K562 (cell line): ENCODE results near the gene WDPCP. TPM values are rescaled to one million over a fixed set of nuclear protein-coding genes. Genes with fewer than 3 reads are reported as not detected.

Experiments
- BCL6 ChIP-seq: fragments of 250-450 bp; sonication (Bioruptor Pico); IDR thresholded peaks from 2 replicates; pipeline ENCODE4 v1.4.0; 2020
- CBFA2T3 ChIP-seq: fragments of 450-650 bp; IDR thresholded peaks from 2 replicates; pipeline ENCODE4 v1.6.1; 2017
- CHD7 ChIP-seq: fragments of 200-600 bp; sonication (generic); IDR thresholded peaks from one replicate; pipeline ENCODE4 v1.6.1; 2012; ENCODE audit warnings: mild to moderate bottlenecking, low read depth, low read length, inconsistent platforms
- DNMT1 ChIP-seq: fragments of 450-650 bp; IDR thresholded peaks from 2 replicates; pipeline ENCODE4 v1.6.1; 2016; ENCODE audit warnings: antibody characterized with exemption, mild to moderate bottlenecking
- HDAC2 ChIP-seq: fragments of 450-650 bp; IDR thresholded peaks from 2 replicates; pipeline ENCODE4 v1.6.1; 2016; ENCODE audit warnings: mild to moderate bottlenecking
- MCM3 ChIP-seq: fragments of 450-650 bp; IDR thresholded peaks from 2 replicates; pipeline ENCODE4 v1.6.1; 2016
- MTA3 ChIP-seq: fragments of 450-650 bp; formaldehyde crosslinking; IDR thresholded peaks from 2 replicates; pipeline ENCODE4 v1.6.1; 2017; ENCODE audit warnings: mild to moderate bottlenecking, borderline replicate concordance
- NR4A1 ChIP-seq, 2 experiments: fragments of 250-450 bp in 1 of 2; fragments of 450-650 bp in 1 of 2; sonication (Bioruptor Pico) in 1 of 2; IDR thresholded peaks; 2 replicates each; pipeline versions ENCODE4 v1.4.0 to v1.6.1; 2016 to 2020; ENCODE audit warnings: mild to moderate bottlenecking in 2 of 2, missing compliant biosample characterization in 1 of 2, missing genetic modification characterization in 1 of 2, moderate library complexity in 1 of 2
- TFAP4 ChIP-seq: sonication (generic); formaldehyde crosslinking; IDR thresholded peaks from 2 replicates; pipeline ENCODE4 v1.8.0; 2022; ENCODE audit warnings: missing genetic modification reagents, mild to moderate bottlenecking, moderate library complexity, borderline replicate concordance
- ZNF197 ChIP-seq: fragments of 200-800 bp; sonication (Bioruptor generic); IDR thresholded peaks from 2 replicates; pipeline ENCODE4 v1.6.1; 2016; ENCODE audit warnings: low read depth, missing genetic modification characterization, missing compliant biosample characterization
- ZNF449 ChIP-seq: fragments of 250-450 bp; sonication (Bioruptor Pico); IDR thresholded peaks from 2 replicates; pipeline ENCODE4 v1.8.0; 2022; ENCODE audit warnings: moderate library complexity, mild to moderate bottlenecking, inconsistent platforms
- ZNF511 ChIP-seq: sonication (generic); formaldehyde crosslinking; IDR thresholded peaks from 2 replicates; pipeline ENCODE4 v1.8.0; 2022; ENCODE audit warnings: mild to moderate bottlenecking, missing genetic modification reagents
- polyA plus RNA-seq, 8 experiments: library from polyadenylated mRNA; depleted of rRNA in 4 of 8; stranded (reverse) in 5 of 8; unstranded in 3 of 8; fragments of >200 nt; fragmentation: Nextera tagmentation in 2 of 8; fragmentation: Illumina TruSeq in 1 of 8; extraction: Ambion mirVana in 2 of 8; extraction: Trizol in 1 of 8; gene quantifications; 2 replicates each; pipeline versions ENCODE4 v1.2.1 to v1.2.3, GENCODE V29; 2011 to 2014; ENCODE audit warnings: inconsistent platforms in 1 of 8, missing spikeins in 1 of 8
- total RNA-seq, 7 experiments: library from RNA; depleted of rRNA in 6 of 7; stranded (reverse); fragments of >200 nt in 6 of 7; fragmentation: Illumina TruSeq in 2 of 7; extraction: Trizol in 2 of 7; gene quantifications; 2 replicates each; pipeline versions ENCODE4 v1.2.1 to v1.2.3, GENCODE V29; 2011 to 2021; ENCODE audit warnings: low replicate concordance in 1 of 7

The WDPCP gene
- total and polyA plus RNA-seq, 9 of the 15 experiments (the other 6 are each of a cell fraction or from before 2014, with no cell fraction given), result 1.4 to 6.4 (median 5.5) TPM

- TF ChIP-seq CHD7, result no peak
- TF ChIP-seq HDAC2, result no peak
- TF ChIP-seq ZNF449, result no peak
- no peak for TF ChIP-seq DNMT1
- TF ChIP-seq BCL6, result no peak
- TF ChIP-seq ZNF511 (CRISPR knock-in tag), result no peak
- TF ChIP-seq MCM3, result no peak
- no peak for TF ChIP-seq NR4A1 (CRISPR knock-in tag; IDR thresholded peaks at IDR 0.05)
- TF ChIP-seq NR4A1 (tag; IDR thresholded peaks at IDR 0.05), result no peak
- no peak for TF ChIP-seq CBFA2T3
- TF ChIP-seq TFAP4 (CRISPR knock-in tag), result no peak
- TF ChIP-seq MTA3, result no peak
- TF ChIP-seq ZNF197 (CRISPR knock-in tag), result no peak
These were observed 10.7 kb upstream of the WDPCP start (continued) for GRCh38 chr2:63598981-63599380.
